NCI-H460 (cell line): ENCODE measurements around the gene ITIH4. TPM values are rescaled to one million over a fixed set of nuclear protein-coding genes. Genes with fewer than 3 reads are reported as not detected.

Source experiments
- DNase-seq: peaks from one replicate; pipeline ENCODE4 v3.0.0-alpha.2; 2016; ENCODE audit warnings: low read depth; ENCODE audit errors: extremely low read depth
- total RNA-seq: library from RNA; depleted of rRNA; stranded (reverse); fragments of >200 nt; shearing (Covaris generic); gene quantifications from 2 replicates; pipeline ENCODE4 v1.2.3, GENCODE V29; 2014

ITIH4 gene
- total RNA-seq, 1 experiment from 2014 or later: 1.7 TPM

GRCh38 chr3:52849656-52850055 is 19.2 kb upstream of the ITIH4 start:
- no peak for DNase-seq

- no peak for DNase-seq
Measured at GRCh38 chr3:52848617-52849016, 18.1 kb upstream of the ITIH4 start.

DNA sequence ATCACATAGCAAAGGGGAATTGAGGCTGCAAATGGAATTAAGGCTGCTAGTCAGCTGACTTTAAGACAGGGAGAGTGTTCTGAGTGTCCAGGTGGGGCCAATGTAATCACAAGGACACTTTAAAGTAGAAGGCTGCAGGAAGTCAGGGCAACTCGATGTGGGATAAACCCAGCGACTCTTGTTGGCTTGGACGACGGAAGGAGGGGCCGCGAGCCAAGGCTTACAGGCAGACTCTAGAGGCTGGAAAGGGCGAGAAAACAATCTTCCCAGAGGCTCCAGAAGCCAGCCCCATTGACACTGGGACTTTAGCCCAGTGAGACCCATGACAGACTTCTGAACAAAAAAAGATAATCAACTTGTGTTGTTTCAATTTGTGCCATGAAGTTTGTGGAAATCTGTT is 17.3 kb upstream of the ITIH4 start:
- DNase-seq: no peak

- no peak for DNase-seq
Measured at GRCh38 chr3:52847241-52847640, 16.8 kb upstream of the ITIH4 start.

DNA sequence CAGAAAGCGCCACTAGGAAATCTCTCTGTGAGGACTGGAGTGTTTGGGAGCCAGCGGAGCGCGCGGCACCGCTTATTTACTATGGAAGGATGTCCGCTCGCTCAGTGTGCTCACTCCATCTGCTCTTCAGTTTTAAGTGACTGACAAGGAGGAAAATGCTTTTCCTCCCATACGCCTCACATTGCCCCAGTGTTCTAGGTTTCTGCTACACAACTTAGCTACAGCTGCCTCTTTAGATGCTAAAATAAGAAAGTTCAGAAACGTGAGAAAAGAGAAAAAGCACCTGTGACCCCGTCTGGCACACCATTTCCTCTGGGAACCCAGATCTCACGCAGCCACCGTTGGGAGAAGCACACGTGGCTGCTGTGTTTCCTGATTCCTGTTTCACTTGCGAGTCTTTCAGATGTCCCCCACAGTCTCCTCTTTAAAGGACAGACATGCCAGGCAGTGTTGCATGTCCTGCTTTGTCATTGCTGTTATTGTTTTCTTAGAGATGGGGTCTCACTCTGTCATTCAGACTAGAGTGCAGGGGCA is 16.0 kb upstream of the ITIH4 start:
- no peak for DNase-seq

- no peak for DNase-seq
Measured at GRCh38 chr3:52845691-52846431, 15.4 kb upstream of the ITIH4 start.

DNA sequence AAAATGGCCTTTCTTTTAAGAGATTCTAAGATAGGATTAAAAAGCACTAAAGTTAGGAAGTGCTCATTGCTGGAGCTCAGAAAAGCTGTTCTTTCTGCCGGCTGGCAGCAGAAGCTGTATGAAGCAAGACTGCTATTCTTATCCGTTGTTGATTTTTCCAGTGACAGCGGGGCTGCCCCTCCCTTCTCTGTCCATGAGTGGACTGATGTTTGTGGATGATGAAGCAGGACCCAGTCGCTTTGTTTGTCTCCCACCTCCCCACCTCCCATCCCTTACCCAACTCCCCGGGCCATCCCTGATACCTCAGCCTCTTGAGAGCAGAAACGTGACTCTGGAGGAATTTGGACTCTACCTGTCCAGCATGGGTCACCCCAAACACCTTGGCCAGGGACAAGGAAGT is 14.7 kb upstream of the ITIH4 start:
- no peak for DNase-seq

DNA sequence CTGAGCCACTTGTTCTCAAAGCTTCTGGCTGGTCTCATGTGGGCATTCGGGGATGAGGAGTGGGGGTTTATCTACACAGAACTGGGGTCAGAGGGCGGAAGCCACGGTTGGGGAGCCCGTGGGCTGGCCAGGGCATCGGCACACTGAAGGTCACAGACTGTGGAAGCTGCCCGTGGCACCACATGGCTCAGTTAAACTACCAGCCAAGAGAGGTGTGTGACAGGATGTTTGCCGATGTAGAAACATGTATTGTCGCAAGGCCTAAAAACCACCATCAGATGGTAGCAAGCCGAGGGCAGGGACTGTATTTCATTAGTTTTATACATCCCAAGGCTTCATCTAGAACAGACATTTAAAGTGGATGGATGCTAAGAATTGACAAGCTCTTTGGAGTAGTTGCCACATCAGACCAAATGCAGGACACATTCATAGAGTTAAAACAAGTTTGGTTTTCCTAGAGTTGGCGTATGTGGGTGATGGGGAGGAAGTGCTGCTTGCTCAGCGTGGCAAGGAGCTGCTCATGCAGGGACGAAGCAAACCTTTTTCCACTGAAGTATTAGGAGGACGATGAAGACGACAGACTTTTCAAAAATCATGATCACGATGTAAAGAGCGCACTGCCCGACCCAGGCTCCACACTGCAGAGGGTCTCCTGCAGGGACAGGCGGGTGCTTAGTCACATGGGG is 14.0 kb upstream of the ITIH4 start:
- no peak for DNase-seq

- DNase-seq: no peak
Measured at GRCh38 chr3:52843881-52844280, 13.4 kb upstream of the ITIH4 start.

DNA sequence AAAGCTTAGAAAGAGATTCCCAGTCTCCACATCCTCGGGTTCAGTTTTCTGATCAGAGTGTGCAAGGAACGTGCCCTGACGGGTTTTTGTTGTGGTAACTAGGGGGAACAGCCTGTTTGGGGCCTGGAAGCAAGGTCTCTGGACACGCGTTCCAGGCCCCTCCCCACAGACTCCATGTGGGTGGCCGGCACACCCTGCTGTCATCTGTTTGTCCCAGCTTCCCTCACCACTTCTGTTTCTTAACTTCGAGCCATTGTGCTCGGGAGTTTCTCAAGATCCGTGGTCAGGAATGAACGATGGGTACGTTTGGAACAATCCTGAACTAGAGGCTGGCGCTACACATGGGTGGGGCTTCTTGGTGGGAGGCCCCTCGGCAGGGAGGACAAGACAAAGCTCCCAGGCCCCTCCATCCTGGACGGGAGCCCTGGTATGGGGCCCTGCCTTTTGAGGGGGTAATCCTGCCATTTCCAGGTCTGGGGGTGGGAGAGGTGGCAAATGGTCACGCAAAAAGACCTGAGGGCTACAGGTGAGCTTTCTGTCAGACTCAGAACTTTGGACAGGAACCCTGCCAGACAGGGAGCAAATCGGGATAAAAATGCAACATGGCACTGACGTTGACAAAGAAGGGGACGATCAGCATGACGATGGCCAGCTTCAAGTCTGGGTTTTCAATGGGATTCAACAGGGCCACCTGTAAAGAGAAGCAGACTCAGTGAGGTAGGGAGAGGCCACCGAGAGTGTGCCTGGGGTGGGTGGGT is 12.8 kb upstream of the ITIH4 start:
- no peak for DNase-seq

DNA sequence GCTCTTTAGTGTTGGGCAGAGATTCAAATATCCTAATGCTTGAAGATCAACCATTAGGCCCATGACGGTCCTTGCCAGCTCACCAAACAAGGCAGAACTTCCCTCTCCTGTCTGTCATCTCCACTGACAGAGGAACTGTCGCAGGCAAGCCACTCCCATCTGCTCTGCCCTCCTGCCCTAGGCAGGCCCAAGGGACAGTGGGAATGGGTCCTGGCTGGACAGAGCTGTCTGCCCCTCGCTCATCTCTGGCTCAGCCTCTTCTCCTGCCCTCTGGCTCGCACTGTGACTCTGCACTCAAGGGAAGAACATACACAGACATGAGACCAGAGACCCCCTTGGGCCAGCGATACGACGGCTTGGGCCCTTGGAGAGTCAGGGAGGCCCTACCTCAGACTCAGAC is 12.0 kb upstream of the ITIH4 start:
- no peak for DNase-seq

DNA sequence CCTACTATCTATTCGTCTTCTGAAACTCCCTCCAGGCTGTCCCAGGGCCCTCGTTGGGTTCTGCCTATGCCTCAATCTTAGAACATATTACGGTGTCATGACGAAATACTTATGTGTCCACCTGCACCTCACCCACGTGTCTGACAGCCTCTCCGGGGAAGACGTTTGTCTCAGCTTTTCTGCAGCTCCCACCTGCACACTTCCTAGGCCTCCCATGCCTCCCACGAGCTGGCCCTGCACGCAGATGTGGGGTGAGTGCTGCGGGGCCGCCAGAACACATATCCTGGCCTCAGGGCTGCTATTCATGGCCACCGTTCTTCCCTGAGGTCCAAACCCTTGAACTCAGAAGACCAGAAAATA is 11.5 kb upstream of the ITIH4 start:
- no peak for DNase-seq

- no peak for DNase-seq
Measured at GRCh38 chr3:52841211-52841980, 10.9 kb upstream of the ITIH4 start.

DNA sequence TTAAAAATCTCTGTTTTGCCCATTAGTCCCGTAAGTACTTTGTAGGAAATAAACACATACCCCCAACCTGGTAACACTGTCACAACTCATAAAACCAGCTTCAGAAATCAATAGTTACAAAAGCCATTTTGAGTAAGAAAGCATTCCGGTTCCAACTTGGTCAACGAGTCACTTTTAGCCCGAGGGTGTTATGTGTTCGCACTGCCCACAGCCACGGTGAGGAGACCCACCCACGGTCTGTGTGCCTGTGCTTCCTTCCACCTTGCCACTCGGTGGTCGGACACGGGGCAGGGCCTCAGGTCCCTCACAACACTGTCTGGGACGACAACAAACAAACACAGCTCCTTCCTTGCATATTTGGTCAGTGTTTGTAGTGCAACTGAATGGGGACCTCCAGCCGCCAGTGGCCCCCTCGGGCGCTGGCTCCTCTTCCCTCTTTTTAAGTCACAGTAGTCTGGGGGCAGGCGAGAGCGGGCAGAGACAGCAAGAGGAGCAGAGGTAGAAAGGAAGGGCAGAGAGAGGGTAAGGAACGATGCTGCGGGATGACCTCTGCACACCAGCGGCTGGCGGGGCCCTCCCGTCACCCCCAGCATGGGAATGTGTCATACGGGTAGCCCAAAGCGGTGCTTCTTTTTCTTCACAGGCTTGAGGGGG is 9.5 kb upstream of the ITIH4 start:
- DNase-seq: no peak

GRCh38 chr3:52839268-52839575 is 8.8 kb upstream of the ITIH4 start:
- DNase-seq: no peak

GRCh38 chr3:52838561-52839267 is 8.2 kb upstream of the ITIH4 start:
- no peak for DNase-seq

GRCh38 chr3:52836986-52837385 is 6.5 kb upstream of the ITIH4 start:
- DNase-seq: no peak

- no peak for DNase-seq
Measured at GRCh38 chr3:52836471-52836845, 6.0 kb upstream of the ITIH4 start.

GRCh38 chr3:52835766-52836470 is 5.4 kb upstream of the ITIH4 start:
- no peak for DNase-seq
